Measurements from ENCODE around the gene UCHL3. TPM values are rescaled to one million over a fixed set of nuclear protein-coding genes. Genes with fewer than 3 reads are reported as not detected.

Gene UCHL3
- total and polyA plus RNA-seq, 2 of the 8 experiments (the other 6 are each of a cell fraction or from before 2014, with no cell fraction given): 33.0 to 61.1 TPM

- TF ChIP-seq RFX5 (IDR thresholded peaks at IDR 0.05; ENCODE audit: borderline replicate concordance, low read depth, low read length) (no peak), HDAC2 (IDR thresholded peaks at IDR 0.05; ENCODE audit: borderline replicate concordance in 1 of 2, low read depth in 2 of 2, low read length in 2 of 2) (peak in 1 of 2 experiments; percentile 93; a peak in 2 of 4 replicates), POLR2A (IDR thresholded peaks at IDR 0.05; ENCODE audit: control extremely low read depth in 1 of 2, low read depth in 2 of 2, low read length in 2 of 2) (0 out of 3 replicates have a peak, but pooled peaks of 1 of the 2 experiments have one; percentile 7), SIN3A (conservative IDR thresholded peaks at IDR 0.05 in 1 of 2, IDR thresholded peaks at IDR 0.05 in 1 of 2; ENCODE audit: low read depth in 1 of 2, low read length in 2 of 2) (0 out of 4 replicates have a peak, but pooled peaks of 1 of the 2 experiments have one; percentile 36), SP4 (IDR thresholded peaks at IDR 0.05; ENCODE audit: low read length) (no peak)
These were observed 85.7 kb downstream of the UCHL3 start (continued) for GRCh38 chr13:75635101-75635827.

Data from H1 (cell line).